ENCODE measurements around the gene DOCK1. TPM values are rescaled to one million over a fixed set of nuclear protein-coding genes. Genes with fewer than 3 reads are reported as not detected.
"Not testable (repeated sequence)": the region's sequence is repeated elsewhere in the genome, so short reads cannot be mapped to it uniquely, and the experiment has no call there.

The DOCK1 gene
- total RNA-seq, 3 donors from 2014 or later: 50.4 to 101 (median 69.2) TPM

- intact Hi-C loops (cut with DNase I; ENCODE audit: low total_unique reads): no loop called here
- TF ChIP-seq POLR2AphosphoS5 (IDR thresholded peaks at IDR 0.05) (no peak), CTCF (IDR thresholded peaks at IDR 0.05) (no peak), POLR2A (IDR thresholded peaks at IDR 0.05) (no peak)
Observed at GRCh38 chr10:127293640-127294039, 388.4 kb downstream of the DOCK1 start.

GRCh38 chr10:127296696-127297095 lies 391.5 kb downstream of the DOCK1 start:
- Histone ChIP-seq H3K27me3 (no peaks in the 10 kb centered on the region), H3K27ac (no peak overlapping the region), H3K4me3 (no peak overlapping the region), H3K4me1 (no peaks in the 10 kb centered on the region), H3K9me3 (no peaks in the 10 kb centered on the region), H3K36me3 (no peaks in the 10 kb centered on the region)
- TF ChIP-seq CTCF (IDR thresholded peaks at IDR 0.05) (no peak), POLR2AphosphoS5 (IDR thresholded peaks at IDR 0.05) (no peak), POLR2A (IDR thresholded peaks at IDR 0.05) (no peak)
- DNase-seq (ENCODE audit: low spot score in 2 of 2): no peak
- intact Hi-C loops (cut with DNase I; ENCODE audit: low total_unique reads): no loop called here

More at GRCh38 chr10:127293640-127294039, 388.4 kb downstream of the DOCK1 start:
- no peak for DNase-seq (ENCODE audit: low spot score in 2 of 2)
- Histone ChIP-seq H3K27me3 (no peaks in the 10 kb centered on the region), H3K27ac (no peak overlapping the region), H3K9me3 (no peaks in the 10 kb centered on the region), H3K4me3 (no peak overlapping the region), H3K4me1 (no peaks in the 10 kb centered on the region), H3K36me3 (no peaks in the 10 kb centered on the region)

- Histone ChIP-seq H3K36me3 (no peaks in the 10 kb centered on the region), H3K27me3 (no peaks in the 10 kb centered on the region), H3K4me3 (no peak overlapping the region), H3K27ac (no peak overlapping the region), H3K9me3 (no peaks in the 10 kb centered on the region), H3K4me1 (no peaks in the 10 kb centered on the region)
- no peak for DNase-seq (ENCODE audit: low spot score in 2 of 2)
- TF ChIP-seq CTCF (IDR thresholded peaks at IDR 0.05) (no peak), POLR2AphosphoS5 (IDR thresholded peaks at IDR 0.05) (no peak), POLR2A (IDR thresholded peaks at IDR 0.05) (no peak)
- intact Hi-C loops (cut with DNase I; ENCODE audit: low total_unique reads): no loop called here
Observed at GRCh38 chr10:127298381-127298780, 393.2 kb downstream of the DOCK1 start.

GRCh38 chr10:127299192-127299591 lies 394.0 kb downstream of the DOCK1 start:
- intact Hi-C loops (cut with DNase I; ENCODE audit: low total_unique reads); H3K4me1 ChIP-seq; H3K27ac ChIP-seq; H3K36me3 ChIP-seq; H3K27me3 ChIP-seq; DNase-seq (ENCODE audit: low spot score in 2 of 2); H3K9me3 ChIP-seq; H3K4me3 ChIP-seq: not testable (repeated sequence)

GRCh38 chr10:127299956-127300689 lies 394.9 kb downstream of the DOCK1 start:
- Histone ChIP-seq H3K9me3 (no peaks in the 10 kb centered on the region), H3K4me3 (no peak overlapping the region), H3K27ac (no peak overlapping the region), H3K27me3 (no peaks in the 10 kb centered on the region), H3K36me3 (no peaks in the 10 kb centered on the region), H3K4me1 (no peaks in the 10 kb centered on the region)
- no peak for DNase-seq (ENCODE audit: low spot score in 2 of 2)
- no peak for TF ChIP-seq POLR2AphosphoS5 (IDR thresholded peaks at IDR 0.05)
- TF ChIP-seq POLR2A (IDR thresholded peaks at IDR 0.05): no peak
- no peak for TF ChIP-seq CTCF (IDR thresholded peaks at IDR 0.05)
- intact Hi-C loops (cut with DNase I; ENCODE audit: low total_unique reads): no loop called here

Data from breast epithelium (tissue), 4 donors.